ENCODE measurements around the gene RAB3C. TPM values are rescaled to one million over a fixed set of nuclear protein-coding genes. Genes with fewer than 3 reads are reported as not detected.

The RAB3C gene
- total RNA-seq, 1 experiment from 2014 or later = not detected

DNA sequence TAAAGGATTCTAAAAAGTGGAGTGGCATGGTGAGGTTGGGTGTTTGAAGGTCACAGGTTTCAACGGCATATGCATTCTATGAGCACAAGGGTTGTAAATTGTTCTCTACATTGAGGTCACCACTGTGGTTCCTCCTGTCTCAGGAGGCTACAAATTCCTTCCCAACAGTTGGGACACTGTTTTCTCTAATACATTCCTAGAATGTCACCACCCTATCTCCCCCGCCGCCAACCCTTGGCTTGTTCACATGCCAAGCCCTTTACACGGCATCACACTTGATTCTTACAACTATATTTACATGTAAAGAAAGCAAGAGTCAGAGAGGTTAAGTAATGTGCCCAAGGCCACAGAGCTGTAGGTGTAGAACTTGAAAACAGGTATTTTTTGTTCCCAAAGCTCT, 315.1 kb downstream of the RAB3C start:
- no TSS peak for BruUV-seq (replicated peaks)
- CTCF ChIA-PET = interaction anchor here (0.7 to 1.1 kb wide), 4 partner anchors 11 to 1802 kb away, joined by 3 to 6 read pairs (median 4); partner anchors contain the start of gene DEPDC1B
- Mint-ChIP-seq H3K9me3 (ENCODE audit: unreplicated experiment) (no peaks in the 10 kb centered on the region), H3K4me1 (ENCODE audit: insufficient read depth, unreplicated experiment) (peaks cover 6% of the 10 kb centered on the region), H3K4me3 (ENCODE audit: unreplicated experiment) (no peak overlapping the region), H3K36me3 (ENCODE audit: insufficient read depth, unreplicated experiment) (peaks cover 5% of the 10 kb centered on the region), H3K27ac (ENCODE audit: low read depth, unreplicated experiment) (no peak overlapping the region), H3K27me3 (ENCODE audit: insufficient read depth, unreplicated experiment) (no peaks in the 10 kb centered on the region)
- POLR2A ChIA-PET = no interaction called here
- intact Hi-C loops (cut with micrococcal nuclease) = no loop called here
- TF ChIP-seq, protein P1, sequence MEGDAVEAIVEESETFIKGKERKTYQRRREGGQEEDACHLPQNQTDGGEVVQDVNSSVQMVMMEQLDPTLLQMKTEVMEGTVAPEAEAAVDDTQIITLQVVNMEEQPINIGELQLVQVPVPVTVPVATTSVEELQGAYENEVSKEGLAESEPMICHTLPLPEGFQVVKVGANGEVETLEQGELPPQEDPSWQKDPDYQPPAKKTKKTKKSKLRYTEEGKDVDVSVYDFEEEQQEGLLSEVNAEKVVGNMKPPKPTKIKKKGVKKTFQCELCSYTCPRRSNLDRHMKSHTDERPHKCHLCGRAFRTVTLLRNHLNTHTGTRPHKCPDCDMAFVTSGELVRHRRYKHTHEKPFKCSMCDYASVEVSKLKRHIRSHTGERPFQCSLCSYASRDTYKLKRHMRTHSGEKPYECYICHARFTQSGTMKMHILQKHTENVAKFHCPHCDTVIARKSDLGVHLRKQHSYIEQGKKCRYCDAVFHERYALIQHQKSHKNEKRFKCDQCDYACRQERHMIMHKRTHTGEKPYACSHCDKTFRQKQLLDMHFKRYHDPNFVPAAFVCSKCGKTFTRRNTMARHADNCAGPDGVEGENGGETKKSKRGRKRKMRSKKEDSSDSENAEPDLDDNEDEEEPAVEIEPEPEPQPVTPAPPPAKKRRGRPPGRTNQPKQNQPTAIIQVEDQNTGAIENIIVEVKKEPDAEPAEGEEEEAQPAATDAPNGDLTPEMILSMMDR (IDR thresholded peaks at IDR 0.05; ENCODE audit: unreplicated experiment) = no peak
- DNase-seq (ENCODE audit: unreplicated experiment) = no peak

DNA sequence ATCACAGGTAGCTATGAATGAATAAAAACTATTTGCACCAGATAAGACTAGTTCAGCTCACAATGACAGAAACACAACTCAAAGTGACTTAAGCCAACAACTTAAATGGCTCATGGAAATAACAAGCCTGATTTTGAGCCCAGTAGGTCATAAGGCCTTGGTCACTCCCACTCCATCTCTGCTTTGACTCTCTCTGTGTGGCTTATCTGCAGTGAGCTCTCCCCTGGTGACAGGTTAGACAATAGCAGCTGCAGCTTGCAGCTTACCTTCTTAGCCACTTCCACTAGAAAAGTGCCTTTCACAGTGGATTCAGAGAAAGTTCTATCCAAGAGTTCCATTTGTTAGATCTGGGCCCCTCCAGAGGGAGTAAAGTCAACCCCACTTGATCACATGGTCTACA, 315.7 kb downstream of the RAB3C start:
- no TSS peak for BruUV-seq (replicated peaks)
- ChIA-PET POLR2A (no interaction called here), CTCF (interaction anchor here (0.6 to 1.1 kb wide), 6 partner anchors 8 to 1801 kb away, joined by 3 to 6 read pairs (median 4); partner anchors contain the start of gene DEPDC1B)
- Mint-ChIP-seq H3K4me3 (ENCODE audit: unreplicated experiment) (no peak overlapping the region), H3K9me3 (ENCODE audit: unreplicated experiment) (no peaks in the 10 kb centered on the region), H3K4me1 (ENCODE audit: insufficient read depth, unreplicated experiment) (peaks cover 5% of the 10 kb centered on the region), H3K36me3 (ENCODE audit: insufficient read depth, unreplicated experiment) (peaks cover 5% of the 10 kb centered on the region), H3K27me3 (ENCODE audit: insufficient read depth, unreplicated experiment) (no peaks in the 10 kb centered on the region), H3K27ac (ENCODE audit: low read depth, unreplicated experiment) (no peak overlapping the region)
- intact Hi-C loops (cut with micrococcal nuclease) = no loop called here
- DNase-seq (ENCODE audit: unreplicated experiment) = no peak
- TF ChIP-seq, protein P1 (IDR thresholded peaks at IDR 0.05; ENCODE audit: unreplicated experiment) = no peak

DNA sequence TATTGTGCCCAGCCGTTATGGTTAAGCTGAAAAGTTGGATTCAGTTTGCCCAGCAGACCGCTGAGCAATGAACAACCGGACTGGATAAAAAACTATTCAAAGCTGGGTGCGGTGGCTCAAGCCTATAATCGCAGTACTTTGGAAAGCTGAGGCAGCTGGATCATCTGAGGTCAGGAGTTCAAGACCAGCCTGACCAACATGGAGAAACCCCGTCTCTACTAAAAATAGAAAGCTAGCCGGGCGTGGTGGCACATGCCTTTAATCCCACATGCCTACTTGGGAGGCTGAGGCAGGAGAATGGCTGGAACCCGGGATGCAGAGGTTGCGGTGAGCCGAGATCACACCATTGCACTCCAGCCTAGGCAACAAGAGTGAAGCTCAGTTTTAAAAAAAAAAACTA, 318.4 kb downstream of the RAB3C start:
- no peak for DNase-seq (ENCODE audit: unreplicated experiment)
- Mint-ChIP-seq H3K27ac (ENCODE audit: low read depth, unreplicated experiment) (no peak overlapping the region), H3K36me3 (ENCODE audit: insufficient read depth, unreplicated experiment) (peaks cover 5% of the 10 kb centered on the region), H3K9me3 (ENCODE audit: unreplicated experiment) (no peaks in the 10 kb centered on the region), H3K4me3 (ENCODE audit: unreplicated experiment) (no peak overlapping the region), H3K27me3 (ENCODE audit: insufficient read depth, unreplicated experiment) (no peaks in the 10 kb centered on the region), H3K4me1 (ENCODE audit: insufficient read depth, unreplicated experiment) (no peaks in the 10 kb centered on the region)
- intact Hi-C loops (cut with micrococcal nuclease) = no loop called here
- TF ChIP-seq, protein P1 (IDR thresholded peaks at IDR 0.05; ENCODE audit: unreplicated experiment) = no peak
- POLR2A ChIA-PET = no interaction called here
- no TSS peak for BruUV-seq (replicated peaks)
- CTCF ChIA-PET = interaction anchor here (0.6 to 1.7 kb wide), 5 partner anchors 8 to 1049 kb away, joined by 3 to 10 read pairs (median 3); no protein-coding TSS in a partner anchor

DNA sequence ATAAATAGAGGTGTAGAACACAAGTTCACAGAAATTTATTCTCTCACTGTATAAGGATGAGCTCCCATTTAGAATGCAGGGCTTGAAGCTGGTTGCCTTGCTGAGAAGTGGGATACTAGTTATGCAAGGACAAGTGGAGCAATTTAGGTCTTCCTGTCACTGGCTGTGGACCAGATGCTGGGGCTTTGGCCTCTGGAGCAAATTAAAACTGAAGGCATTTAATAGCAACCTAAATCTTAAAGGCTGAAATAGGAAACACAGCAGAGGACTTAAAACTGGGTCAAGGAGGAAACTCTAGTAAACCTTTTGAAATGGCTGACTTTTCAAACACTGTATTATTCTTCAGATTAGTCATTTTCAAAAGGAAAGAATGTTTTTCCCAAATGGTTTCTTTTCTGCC, 319.4 kb downstream of the RAB3C start:
- CTCF ChIA-PET = interaction anchor here (0.6 to 1.7 kb wide), 4 partner anchors 10 to 18 kb away, joined by 3 to 10 read pairs (median 4); no protein-coding TSS in a partner anchor
- Mint-ChIP-seq H3K9me3 (ENCODE audit: unreplicated experiment) (no peaks in the 10 kb centered on the region), H3K27me3 (ENCODE audit: insufficient read depth, unreplicated experiment) (no peaks in the 10 kb centered on the region), H3K4me3 (ENCODE audit: unreplicated experiment) (no peak overlapping the region), H3K27ac (ENCODE audit: low read depth, unreplicated experiment) (no peak overlapping the region), H3K4me1 (ENCODE audit: insufficient read depth, unreplicated experiment) (no peaks in the 10 kb centered on the region), H3K36me3 (ENCODE audit: insufficient read depth, unreplicated experiment) (no peaks in the 10 kb centered on the region)
- DNase-seq (ENCODE audit: unreplicated experiment) = no peak
- POLR2A ChIA-PET = no interaction called here
- no TSS peak for BruUV-seq (replicated peaks)
- intact Hi-C loops (cut with micrococcal nuclease) = no loop called here
- TF ChIP-seq, protein P1 (IDR thresholded peaks at IDR 0.05; ENCODE audit: unreplicated experiment) = no peak
